Activated CD8-positive, alpha-beta memory T cell treated with anti-CD3 and anti-CD28 coated beads, Interleukin-2, amount 50 U/mL, for 4 hours (primary cell): Measurements from ENCODE around the gene LST1.
"Not testable (repeated sequence)": the region's sequence is repeated elsewhere in the genome, so short reads cannot be mapped to it uniquely, and the experiment has no call there.

ENCODE experiments used
- DNase-seq: peaks from one replicate; pipeline ENCODE4 v3.0.0-alpha.2; 2020

The LST1 gene

DNA sequence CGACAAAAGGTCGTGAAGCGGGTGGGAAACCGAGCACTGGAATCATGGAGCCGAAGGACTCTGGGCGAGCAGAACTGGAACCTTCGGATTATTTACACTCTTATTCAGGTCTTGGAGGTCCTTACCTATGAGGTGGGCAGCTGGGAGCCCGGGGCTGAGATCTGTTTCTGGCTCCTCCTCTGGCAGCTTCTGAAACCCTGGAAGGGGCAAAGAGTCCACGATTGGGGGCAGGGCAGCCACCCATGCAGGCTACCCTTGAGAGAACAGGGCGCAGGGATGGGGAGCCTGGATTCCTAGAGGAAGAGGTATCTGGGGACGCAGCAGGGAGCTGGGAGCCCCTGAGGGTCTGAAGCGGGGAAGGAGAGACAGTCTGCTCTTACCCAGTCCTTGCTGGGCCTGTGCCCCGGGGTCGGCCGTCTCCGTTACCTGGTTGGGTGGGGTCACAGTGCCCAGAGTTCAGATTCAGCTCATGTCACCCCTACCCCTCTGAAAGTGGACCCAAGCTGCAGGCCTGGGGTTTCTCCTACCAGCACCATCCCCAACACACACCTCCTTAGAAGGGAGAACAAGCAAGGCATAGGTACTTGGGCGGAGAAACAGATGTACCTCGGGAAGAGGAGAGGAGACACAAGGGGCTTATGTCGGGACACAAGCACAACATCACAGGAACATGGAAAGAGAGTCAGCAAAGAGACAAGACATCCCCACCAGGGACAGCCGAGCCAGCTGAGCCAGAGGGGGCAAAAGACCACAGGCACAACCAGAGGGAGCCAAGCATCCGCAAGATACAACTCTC is 4.4 kb upstream of the LST1 start:
- DNase-seq = no peak

DNA sequence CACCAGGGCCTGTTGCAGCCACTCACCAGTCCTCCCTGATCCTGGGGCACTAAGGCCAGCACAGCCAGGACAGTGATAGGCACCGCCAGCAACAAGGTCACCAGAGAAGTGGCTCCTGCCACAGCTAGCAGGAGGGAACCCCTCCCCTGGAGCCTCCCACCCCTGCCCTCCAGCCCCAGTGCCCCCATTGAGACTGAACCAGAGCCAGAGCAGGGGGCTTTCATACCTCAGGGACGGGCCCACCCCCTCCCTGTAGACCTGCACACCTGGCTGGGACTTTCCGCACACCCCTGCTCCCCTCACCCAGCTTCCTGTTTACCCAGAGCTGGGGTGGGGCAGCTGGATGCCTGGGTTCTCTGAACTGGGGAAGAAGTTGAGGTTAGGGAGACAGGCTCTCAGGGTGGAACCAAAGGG is 3.8 kb upstream of the LST1 start, which contains the start of gene LTB:
Gene LTB, minus strand, starts transcription at position 195 of the 414 bp plus-strand sequence. Its CDS starts 7 bp downstream, at position 188.
- DNase-seq = peak; percentile 55

- no peak for DNase-seq
Observed at GRCh38 chr6:31585491-31585890, 586 bp upstream of the LST1 start.

DNA sequence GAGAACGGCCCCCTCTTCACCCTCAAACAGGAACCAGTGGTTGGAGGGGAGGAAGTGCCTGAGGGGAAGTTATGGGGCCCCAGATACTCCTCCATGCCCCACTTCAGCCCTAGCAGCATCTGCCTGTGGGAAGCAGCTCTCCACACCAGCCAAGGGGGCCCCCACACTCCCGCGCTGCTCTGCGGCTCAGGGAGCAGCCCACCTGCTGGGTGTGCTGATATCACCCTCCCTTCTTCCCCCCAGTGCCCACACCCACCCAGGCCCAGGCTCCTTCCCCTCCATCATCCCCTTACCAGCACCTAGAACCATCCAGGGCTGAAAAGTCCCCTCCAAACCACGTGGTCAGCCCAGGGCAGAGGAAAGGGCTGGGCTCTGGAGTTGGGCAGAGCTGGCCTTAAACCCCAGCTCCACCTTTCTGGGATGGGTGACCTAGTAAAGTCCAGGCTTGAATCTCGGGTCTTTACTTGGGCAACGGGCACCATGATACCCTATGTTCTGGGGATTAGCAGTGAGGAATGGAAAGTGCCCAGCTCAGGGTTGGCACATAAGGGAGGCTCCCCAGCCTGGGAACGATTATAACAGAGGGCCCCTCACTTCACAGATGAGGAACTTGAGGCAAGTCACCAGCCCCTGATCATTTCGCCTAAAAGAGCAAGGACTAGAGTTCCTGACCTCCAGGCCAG is 663 bp downstream of the LST1 start:
- no peak for DNase-seq

DNA sequence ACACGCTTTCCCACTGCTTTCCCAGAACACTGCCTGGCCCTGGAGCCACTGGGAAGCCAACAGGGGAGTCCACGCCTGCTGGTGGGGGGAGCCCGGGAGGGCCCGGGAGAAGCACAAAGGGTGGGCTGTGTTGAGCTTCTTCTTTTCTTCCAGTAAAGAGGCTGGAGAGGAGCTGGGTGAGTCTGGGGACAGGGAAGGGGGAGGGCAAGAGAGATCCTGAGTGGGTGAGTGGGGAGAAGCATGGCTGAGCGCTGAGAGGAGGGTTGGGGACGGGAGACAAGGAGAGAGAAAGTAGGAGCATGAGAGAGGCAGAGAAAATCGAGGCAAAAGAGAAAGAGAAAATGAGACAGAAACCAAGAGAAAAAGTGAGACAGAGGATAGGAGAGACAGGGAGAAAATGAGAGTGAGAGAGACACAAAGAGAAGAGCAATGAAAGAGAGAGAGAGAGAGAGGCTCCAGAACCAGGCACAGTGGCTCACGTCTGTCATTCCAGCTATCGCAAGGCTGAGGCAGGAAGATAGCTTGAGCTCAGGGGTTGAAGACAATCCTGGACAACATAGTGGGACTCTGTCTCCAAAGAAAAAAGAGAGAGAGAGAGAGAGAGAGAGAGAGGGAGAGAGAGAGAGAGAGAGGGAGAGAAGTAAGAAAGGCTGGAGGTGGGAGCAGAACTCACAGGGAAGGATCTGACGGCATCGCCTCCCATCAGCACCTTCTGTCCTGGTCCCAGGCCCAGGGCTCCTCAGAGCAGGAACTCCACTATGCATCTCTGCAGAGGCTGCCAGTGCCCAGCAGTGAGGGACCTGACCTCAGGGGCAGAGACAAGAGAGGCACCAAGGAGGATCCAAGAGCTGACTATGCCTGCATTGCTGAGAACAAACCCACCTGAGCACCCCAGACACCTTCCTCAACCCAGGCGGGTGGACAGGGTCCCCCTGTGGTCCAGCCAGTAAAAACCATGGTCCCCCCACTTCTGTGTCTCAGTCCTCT is 2.0 kb downstream of the LST1 start:
- no peak for DNase-seq

- DNase-seq = no peak
Observed at GRCh38 chr6:31588871-31589650, 3.0 kb downstream of the LST1 start.

DNA sequence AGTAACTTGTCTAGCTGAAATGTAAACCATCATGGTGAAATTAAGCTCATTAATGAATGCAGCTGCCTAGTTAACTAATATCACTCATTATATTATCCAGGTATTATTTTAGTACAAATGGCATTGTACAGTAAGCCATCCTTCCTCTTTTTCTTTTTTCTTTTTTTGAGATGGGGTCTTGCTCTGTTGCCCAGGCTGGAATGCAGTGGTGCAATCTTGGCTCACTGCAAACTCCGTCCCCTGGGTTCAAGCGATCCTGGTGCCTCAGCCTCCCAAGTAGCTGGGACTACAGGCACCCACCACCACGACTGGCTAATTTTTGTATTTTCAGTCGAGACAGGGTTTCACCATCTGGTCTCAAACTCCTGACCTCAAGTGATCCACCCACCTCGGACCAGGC is 4.6 kb downstream of the LST1 start:
- DNase-seq = not testable (repeated sequence)

GRCh38 chr6:31592396-31592771 is 6.3 kb downstream of the LST1 start:
- no peak for DNase-seq

GRCh38 chr6:31597006-31597405 is 10.9 kb downstream of the LST1 start:
- DNase-seq = no peak

DNA sequence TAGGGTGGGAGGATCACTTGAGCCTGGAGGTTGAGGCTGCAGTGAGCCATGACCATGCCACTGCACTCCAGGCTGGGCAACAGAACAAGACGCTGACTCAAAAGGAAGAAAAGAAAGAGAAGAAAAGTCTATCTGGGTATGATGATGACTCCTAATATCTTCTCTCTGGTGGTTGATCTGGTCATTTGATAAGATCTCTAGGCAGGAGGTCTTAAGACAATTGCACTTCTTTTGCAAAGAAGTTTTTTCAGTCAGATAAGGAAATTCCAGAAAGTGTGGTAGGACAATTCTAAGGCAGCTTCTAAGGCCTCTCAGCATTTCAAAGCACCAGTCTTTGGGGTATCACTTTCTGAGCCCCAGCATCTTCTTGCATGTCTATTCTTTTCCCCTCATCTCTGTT is 21.2 kb downstream of the LST1 start:
- DNase-seq = no peak

DNA sequence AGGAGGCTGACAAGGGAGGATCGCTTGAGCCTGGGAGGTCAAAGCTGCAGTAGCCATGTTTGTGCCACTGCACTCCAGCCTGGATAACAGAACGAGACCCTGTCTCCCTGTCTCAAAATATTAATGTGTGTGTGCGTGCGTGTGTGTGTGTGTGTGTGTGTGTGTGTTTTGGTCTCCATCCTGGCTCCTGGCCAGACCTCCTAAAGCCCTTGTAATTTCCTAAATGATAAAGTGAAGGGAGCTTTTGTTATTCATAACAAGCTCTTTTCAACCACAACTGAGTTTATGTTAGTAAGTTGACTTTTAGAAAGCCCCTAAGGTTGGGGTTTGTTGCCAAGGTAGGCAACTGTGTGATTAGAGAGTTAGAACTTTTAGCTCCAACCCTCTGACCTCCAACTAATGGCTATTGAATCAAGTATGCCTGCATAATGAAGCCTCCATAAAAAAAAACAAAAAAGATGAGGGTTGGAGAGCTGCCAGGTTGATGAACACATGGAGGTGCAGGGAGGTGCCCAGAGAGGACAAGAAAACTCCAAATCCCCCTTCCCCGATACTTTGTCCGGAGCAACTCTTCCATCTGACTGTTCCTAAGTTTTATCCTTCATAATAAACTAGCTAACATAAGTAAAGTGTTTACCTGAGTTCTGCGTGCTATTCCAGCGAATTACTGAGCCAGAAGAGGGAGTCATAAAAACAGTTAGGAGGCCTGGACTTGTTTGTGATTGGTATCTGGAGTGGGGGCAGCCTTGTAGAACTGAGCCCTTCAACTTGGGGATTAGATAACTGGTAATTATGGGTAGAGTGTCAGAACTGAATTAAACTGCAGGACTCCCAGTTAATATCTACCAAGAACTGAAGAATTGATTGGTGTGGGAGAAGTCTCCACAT is 23.7 kb downstream of the LST1 start:
- DNase-seq = no peak

GRCh38 chr6:31610968-31611367 is 24.9 kb downstream of the LST1 start:
- DNase-seq = no peak

DNA sequence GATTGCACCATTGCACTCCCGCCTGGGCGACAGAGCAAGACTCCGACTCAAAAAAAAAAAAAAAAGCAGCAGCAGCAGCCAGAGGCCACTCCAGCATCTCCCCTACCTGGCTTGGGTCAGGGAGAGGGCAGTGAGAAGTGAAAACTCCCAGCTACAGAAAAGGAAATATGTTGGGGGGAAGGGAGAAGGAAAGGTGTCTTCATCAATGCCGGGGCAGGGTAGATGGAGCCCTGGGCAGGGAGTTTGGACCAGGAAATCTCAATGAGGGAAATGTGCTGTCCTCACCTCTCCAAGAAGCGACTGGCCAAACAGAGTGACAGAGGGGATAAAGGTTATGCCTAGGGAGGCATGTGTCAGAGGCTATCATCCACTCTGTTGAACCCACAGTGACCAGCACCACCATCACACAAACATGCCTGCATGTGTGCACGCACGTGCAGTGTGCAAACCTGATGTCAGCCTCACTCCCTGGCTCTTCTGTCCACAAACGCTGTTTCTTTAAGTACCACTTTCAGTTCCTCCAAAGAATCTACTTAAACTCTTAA is 28.1 kb downstream of the LST1 start:
- no peak for DNase-seq

- no peak for DNase-seq
Observed at GRCh38 chr6:31614684-31615578, 28.9 kb downstream of the LST1 start, which contains the start of gene AIF1. Gene AIF1, plus strand, starts transcription at chr6:31615234. Its CDS starts 96 bp downstream, at chr6:31615330.

DNA sequence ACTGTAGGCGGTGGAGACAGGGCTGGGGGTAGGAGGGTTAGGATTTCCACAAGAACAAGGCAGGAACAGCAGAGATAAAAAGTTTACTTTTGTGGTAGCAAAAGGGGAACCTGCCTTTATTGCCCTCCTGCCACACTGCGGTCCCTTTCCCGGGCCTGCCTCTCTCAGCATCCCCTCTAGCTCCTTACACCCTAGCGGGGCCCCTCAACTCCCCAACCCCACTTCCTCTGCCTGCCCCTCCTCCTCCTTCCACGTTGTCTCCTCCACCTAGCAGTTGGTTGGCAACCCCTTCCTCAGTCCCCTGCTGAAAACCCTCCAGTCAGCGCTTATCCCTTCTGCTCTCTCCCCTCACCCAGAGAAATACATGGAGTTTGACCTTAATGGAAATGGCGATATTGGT is 29.7 kb downstream of the LST1 start:
- DNase-seq = no peak

GRCh38 chr6:31617010-31617409 is 30.9 kb downstream of the LST1 start:
- DNase-seq = no peak

GRCh38 chr6:31619805-31620585 is 33.9 kb downstream of the LST1 start:
- DNase-seq = peak; percentile 94

- DNase-seq = peak; percentile 95
Observed at GRCh38 chr6:31620586-31621319, 34.7 kb downstream of the LST1 start, which contains the start of gene PRRC2A. Gene PRRC2A, plus strand, starts transcription at chr6:31620715. Its CDS starts 2,075 bp downstream, at chr6:31622790.
